Activated CD8-positive, alpha-beta memory T cell treated with anti-CD3 and anti-CD28 coated beads, Interleukin-2, amount 10 ng/mL, durations not matched to agents 7 days and 5 days (primary cell): Measurements from ENCODE around the gene CDKAL1. TPM values are rescaled to one million over a fixed set of nuclear protein-coding genes. Genes with fewer than 3 reads are reported as not detected.

Experiments used
- ATAC-seq: fragments of 150-1000 bp; cut with Tn5 transposase; one replicate; pipeline ENCODE4 v1.10.0; 2021; ENCODE audit warnings: moderate library complexity
- CTCF ChIA-PET: fragments of 350-600 bp; sonication (Branson Sonifier 250); formaldehyde crosslinking; loops from one replicate; lab custom pipeline; 2021; ENCODE audit warnings: antibody characterized with exemption; lab: Charles Lee
- DNase-seq: peaks from one replicate; pipeline ENCODE4 v3.0.0-alpha.2; 2020
- H3K27ac Mint-ChIP-seq: one replicate; pipeline ENCODE4 v1.8.0; 2021; ENCODE audit warnings: mild to moderate bottlenecking, mixed read lengths
- H3K27me3 Mint-ChIP-seq: one replicate; pipeline ENCODE4 v1.8.0; 2021; ENCODE audit warnings: mixed read lengths
- H3K36me3 Mint-ChIP-seq: one replicate; pipeline ENCODE4 v1.8.0; 2021; ENCODE audit warnings: mild to moderate bottlenecking, mixed read lengths
- H3K4me1 Mint-ChIP-seq: one replicate; pipeline ENCODE4 v1.8.0; 2021; ENCODE audit warnings: mixed read lengths
- H3K4me3 Mint-ChIP-seq: one replicate; pipeline ENCODE4 v1.8.0; 2021; ENCODE audit warnings: mild to moderate bottlenecking, moderate library complexity, mixed read lengths
- H3K9me3 Mint-ChIP-seq: one replicate; pipeline ENCODE4 v1.8.0; 2022; ENCODE audit warnings: low read depth, mixed read lengths
- total RNA-seq, 2 experiments: library from RNA; stranded (reverse); gene quantifications; one replicate each; pipeline ENCODE4 v1.2.3, GENCODE V29; 2021

Gene CDKAL1
- total RNA-seq, 2 experiments from 2014 or later, result 27.9 to 30.0 TPM

- Mint-ChIP-seq H3K9me3 (no peaks in the 10 kb centered on the region), H3K4me3 (no peak overlapping the region), H3K4me1 (no peaks in the 10 kb centered on the region), H3K27me3 (no peaks in the 10 kb centered on the region), H3K27ac (no peak overlapping the region), H3K36me3 (no peaks in the 10 kb centered on the region)
- CTCF ChIA-PET, result no interaction called here
- ATAC-seq, result no peak
- DNase-seq, result no peak
Measured at GRCh38 chr6:21150667-21151066, 616.4 kb downstream of the CDKAL1 start.

GRCh38 chr6:21151119-21151518 lies 616.9 kb downstream of the CDKAL1 start:
- H3K36me3 Mint-ChIP-seq, result no peaks in the 10 kb centered on the region
- no peak for DNase-seq
- no peak overlapping the region for H3K27ac Mint-ChIP-seq
- CTCF ChIA-PET, result no interaction called here
- no peaks in the 10 kb centered on the region for H3K27me3 Mint-ChIP-seq
- no peak for ATAC-seq
- H3K4me1 Mint-ChIP-seq, result no peaks in the 10 kb centered on the region
- no peaks in the 10 kb centered on the region for H3K9me3 Mint-ChIP-seq
- no peak overlapping the region for H3K4me3 Mint-ChIP-seq

DNA sequence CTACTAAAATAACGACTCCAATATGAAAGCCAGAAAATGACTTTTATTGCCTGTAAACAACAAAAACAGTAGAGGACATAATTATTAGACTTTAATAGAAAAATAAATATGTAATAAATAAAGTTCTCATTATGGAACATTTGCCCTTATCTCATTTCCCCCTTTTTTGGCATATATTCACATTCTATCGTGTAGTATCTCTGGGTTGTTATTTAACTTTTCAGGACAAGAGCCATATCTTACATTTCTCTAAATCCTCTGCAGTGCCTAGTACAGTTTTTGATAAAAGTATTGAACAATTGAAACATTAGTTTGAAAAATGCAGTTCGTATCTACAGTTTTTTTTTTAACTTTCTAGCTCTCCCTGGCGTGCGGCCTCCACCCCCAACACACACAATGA lies 617.3 kb downstream of the CDKAL1 start:
- Mint-ChIP-seq H3K4me3 (no peak overlapping the region), H3K36me3 (no peaks in the 10 kb centered on the region), H3K4me1 (no peaks in the 10 kb centered on the region), H3K27ac (no peak overlapping the region), H3K9me3 (no peaks in the 10 kb centered on the region), H3K27me3 (no peaks in the 10 kb centered on the region)
- ATAC-seq, result no peak
- CTCF ChIA-PET, result no interaction called here
- no peak for DNase-seq

DNA sequence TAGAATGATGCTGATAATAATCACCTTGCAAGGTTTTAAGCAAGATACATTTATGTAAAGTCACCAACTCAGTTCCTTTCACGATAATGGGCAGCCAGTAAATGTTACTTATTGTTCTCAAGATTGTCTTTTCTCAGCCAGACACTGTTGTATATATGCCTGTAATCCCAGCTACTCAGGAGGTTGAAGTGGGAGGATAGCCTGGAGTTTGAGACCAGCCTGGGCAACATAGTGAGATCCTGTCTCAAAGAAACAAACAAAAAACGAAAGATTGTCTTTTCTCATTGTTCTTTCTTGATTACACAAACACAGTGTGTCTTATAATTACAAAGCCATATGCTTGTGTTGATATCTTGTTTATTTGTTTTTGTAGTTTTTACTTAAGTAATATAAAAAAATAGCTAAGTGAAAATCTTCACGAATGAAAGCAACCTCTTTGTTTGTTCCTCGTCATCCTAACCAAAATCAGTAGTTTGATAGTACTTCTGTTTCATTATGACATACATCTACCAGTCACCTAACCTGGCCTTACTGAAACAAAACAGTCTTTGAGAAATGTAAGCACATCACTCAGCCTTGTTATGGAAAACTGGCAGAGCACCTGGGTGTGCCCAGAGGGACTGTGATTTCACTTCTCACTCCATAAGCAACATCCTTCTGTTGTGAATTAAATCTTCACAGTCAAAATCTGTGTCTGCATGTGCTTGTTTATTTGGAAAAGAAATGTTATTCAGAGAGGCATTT lies 623.1 kb downstream of the CDKAL1 start:
- peak; percentile 30 for ATAC-seq

GRCh38 chr6:21158149-21158548 lies 623.9 kb downstream of the CDKAL1 start:
- Mint-ChIP-seq H3K4me3 (no peak overlapping the region), H3K27me3 (no peaks in the 10 kb centered on the region), H3K36me3 (peaks cover 1% of the 10 kb centered on the region), H3K27ac (no peak overlapping the region), H3K4me1 (peaks cover 29% of the 10 kb centered on the region), H3K9me3 (no peaks in the 10 kb centered on the region)
- no peak for ATAC-seq
- CTCF ChIA-PET, result no interaction called here
- DNase-seq, result no peak

More for the DNA sequence above, 623.1 kb downstream of the CDKAL1 start:
- Mint-ChIP-seq H3K4me3 (no peak overlapping the region), H3K27me3 (no peaks in the 10 kb centered on the region), H3K27ac (no peak overlapping the region), H3K9me3 (no peaks in the 10 kb centered on the region), H3K36me3 (peaks cover 1% of the 10 kb centered on the region), H3K4me1 (peaks cover 21% of the 10 kb centered on the region)
- CTCF ChIA-PET, result no interaction called here
- DNase-seq, result no peak

- Mint-ChIP-seq H3K27ac (no peak overlapping the region), H3K27me3 (no peaks in the 10 kb centered on the region), H3K4me3 (no peak overlapping the region), H3K4me1 (peaks cover 35% of the 10 kb centered on the region), H3K36me3 (peaks cover 1% of the 10 kb centered on the region), H3K9me3 (no peaks in the 10 kb centered on the region)
- ATAC-seq, result no peak
- CTCF ChIA-PET, result no interaction called here
- no peak for DNase-seq
Measured at GRCh38 chr6:21158873-21159272, 624.6 kb downstream of the CDKAL1 start.

DNA sequence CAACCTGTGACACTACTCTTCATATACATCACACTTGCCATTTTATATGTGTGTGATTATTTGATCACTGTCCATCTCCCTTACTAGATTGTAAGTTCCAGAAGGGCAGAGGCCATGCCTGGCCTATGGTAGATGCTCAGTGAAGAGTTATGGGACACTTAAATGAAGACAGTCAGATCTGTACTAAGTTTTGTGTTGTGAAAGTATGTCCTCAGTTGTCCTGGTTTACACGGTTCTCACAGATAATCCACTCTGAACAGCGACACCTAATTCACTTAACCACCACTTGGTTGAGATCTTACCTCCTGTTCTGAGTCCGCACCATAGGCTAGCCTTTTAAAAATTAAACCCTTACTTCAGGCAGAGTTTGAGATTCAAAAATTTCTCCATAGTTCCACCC lies 625.2 kb downstream of the CDKAL1 start:
- H3K36me3 Mint-ChIP-seq, result peaks cover 1% of the 10 kb centered on the region
- no peaks in the 10 kb centered on the region for H3K9me3 Mint-ChIP-seq
- CTCF ChIA-PET, result no interaction called here
- H3K4me1 Mint-ChIP-seq, result peaks cover 39% of the 10 kb centered on the region
- ATAC-seq (no peak), DNase-seq (no peak)
- H3K4me3 Mint-ChIP-seq, result no peak overlapping the region
- no peaks in the 10 kb centered on the region for H3K27me3 Mint-ChIP-seq
- H3K27ac Mint-ChIP-seq, result no peak overlapping the region

- no peaks in the 10 kb centered on the region for H3K27me3 Mint-ChIP-seq
- no peak overlapping the region for H3K4me3 Mint-ChIP-seq
- DNase-seq (no peak), ATAC-seq (no peak)
- H3K36me3 Mint-ChIP-seq, result peaks cover 1% of the 10 kb centered on the region
- CTCF ChIA-PET, result no interaction called here
- peaks cover 55% of the 10 kb centered on the region for H3K4me1 Mint-ChIP-seq
- H3K27ac Mint-ChIP-seq, result no peak overlapping the region
- H3K9me3 Mint-ChIP-seq, result no peaks in the 10 kb centered on the region
Measured at GRCh38 chr6:21161707-21162106, 627.5 kb downstream of the CDKAL1 start.

- H3K27me3 Mint-ChIP-seq, result no peaks in the 10 kb centered on the region
- ATAC-seq (no peak), DNase-seq (no peak)
- no peaks in the 10 kb centered on the region for H3K9me3 Mint-ChIP-seq
- H3K4me1 Mint-ChIP-seq, result peaks cover 42% of the 10 kb centered on the region
- CTCF ChIA-PET, result no interaction called here
- H3K4me3 Mint-ChIP-seq, result no peak overlapping the region
- H3K27ac Mint-ChIP-seq, result peak overlapping the region; percentile 7
- H3K36me3 Mint-ChIP-seq, result peaks cover 1% of the 10 kb centered on the region
Measured at GRCh38 chr6:21163110-21163837, 629.0 kb downstream of the CDKAL1 start.

GRCh38 chr6:21163838-21164180 lies 629.6 kb downstream of the CDKAL1 start:
- CTCF ChIA-PET, result no interaction called here
- peaks cover 41% of the 10 kb centered on the region for H3K4me1 Mint-ChIP-seq
- no peak overlapping the region for H3K27ac Mint-ChIP-seq

GRCh38 chr6:21164768-21165326 lies 630.6 kb downstream of the CDKAL1 start:
- Mint-ChIP-seq H3K27ac (peak overlapping the region; percentile 40), H3K4me3 (peak overlapping the region; percentile 16), H3K9me3 (no peaks in the 10 kb centered on the region), H3K36me3 (peaks cover 3% of the 10 kb centered on the region), H3K27me3 (no peaks in the 10 kb centered on the region), H3K4me1 (peaks cover 41% of the 10 kb centered on the region)
- ATAC-seq (peak; percentile 70), DNase-seq (peak; percentile 51)
- CTCF ChIA-PET, result interaction anchor here (0.8 kb wide), 1 partner anchor 38 kb away, joined by 3 read pairs; no protein-coding TSS in a partner anchor

More at GRCh38 chr6:21163838-21164180, 629.6 kb downstream of the CDKAL1 start:
- DNase-seq (no peak), ATAC-seq (no peak)
- no peaks in the 10 kb centered on the region for H3K27me3 Mint-ChIP-seq
- H3K9me3 Mint-ChIP-seq, result no peaks in the 10 kb centered on the region
- H3K4me3 Mint-ChIP-seq, result no peak overlapping the region
- H3K36me3 Mint-ChIP-seq, result peaks cover 2% of the 10 kb centered on the region

DNA sequence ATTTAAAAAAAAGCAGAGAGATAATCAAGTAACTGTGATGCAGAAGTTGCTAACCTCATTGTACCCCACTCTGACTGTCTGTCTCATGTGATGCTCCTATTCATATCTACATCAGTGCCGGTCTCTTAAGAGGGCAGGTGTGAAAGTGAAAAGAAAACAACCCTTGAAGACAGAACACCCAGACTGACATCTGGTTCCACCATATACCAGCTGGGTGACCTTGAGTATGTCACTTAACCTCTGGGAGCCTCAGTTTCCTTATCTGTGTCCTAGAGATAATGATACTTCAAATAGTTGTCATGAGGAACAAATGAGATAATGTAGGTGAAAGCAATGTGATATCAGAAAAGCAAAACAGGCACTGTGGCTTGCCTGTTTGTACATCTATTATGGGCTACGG lies 632.5 kb downstream of the CDKAL1 start:
- ATAC-seq (no peak), DNase-seq (no peak)
- CTCF ChIA-PET, result no interaction called here
- H3K4me3 Mint-ChIP-seq, result no peak overlapping the region
- no peaks in the 10 kb centered on the region for H3K27me3 Mint-ChIP-seq
- peaks cover 2% of the 10 kb centered on the region for H3K36me3 Mint-ChIP-seq
- peaks cover 40% of the 10 kb centered on the region for H3K4me1 Mint-ChIP-seq
- no peak overlapping the region for H3K27ac Mint-ChIP-seq
- H3K9me3 Mint-ChIP-seq, result no peaks in the 10 kb centered on the region

DNA sequence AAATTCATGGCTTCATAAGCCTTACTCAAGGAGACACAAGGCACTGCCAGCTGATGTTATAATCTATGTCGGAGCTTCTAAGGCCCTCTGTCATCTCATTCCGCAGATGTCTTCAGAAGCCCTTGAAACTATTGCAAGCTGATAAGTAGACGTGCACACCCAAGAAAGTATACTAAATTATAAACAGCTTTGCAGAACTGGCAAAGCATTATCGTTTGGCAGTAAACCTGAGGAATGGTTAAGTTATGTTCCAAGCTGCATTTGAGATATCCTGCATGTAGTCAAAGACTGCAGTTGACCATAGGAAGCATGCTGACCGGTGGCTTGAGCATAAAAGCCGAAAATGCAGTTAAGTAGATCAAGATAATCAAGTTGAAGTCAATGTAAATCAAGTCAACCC lies 633.5 kb downstream of the CDKAL1 start:
- no peaks in the 10 kb centered on the region for H3K9me3 Mint-ChIP-seq
- H3K4me1 Mint-ChIP-seq, result peaks cover 30% of the 10 kb centered on the region
- CTCF ChIA-PET, result no interaction called here
- no peak for DNase-seq
- H3K27me3 Mint-ChIP-seq, result no peaks in the 10 kb centered on the region
- H3K27ac Mint-ChIP-seq, result no peak overlapping the region
- ATAC-seq, result no peak
- H3K4me3 Mint-ChIP-seq, result no peak overlapping the region
- peaks cover 8% of the 10 kb centered on the region for H3K36me3 Mint-ChIP-seq

- no peak for DNase-seq
- Mint-ChIP-seq H3K36me3 (peaks cover 10% of the 10 kb centered on the region), H3K4me3 (no peak overlapping the region), H3K9me3 (no peaks in the 10 kb centered on the region), H3K4me1 (no peaks in the 10 kb centered on the region), H3K27ac (no peak overlapping the region), H3K27me3 (no peaks in the 10 kb centered on the region)
- CTCF ChIA-PET, result no interaction called here
- no peak for ATAC-seq
Measured at GRCh38 chr6:21171801-21172200, 637.5 kb downstream of the CDKAL1 start.
